T-helper 2 cell treated with Interferon-gamma antibody and Interleukin-4, amounts not matched to agents 100 ng/mL and 5 ng/mL, for 36 hours (primary cell): Measurements from ENCODE around the gene ARHGAP33. TPM values are rescaled to one million over a fixed set of nuclear protein-coding genes. Genes with fewer than 3 reads are reported as not detected.

Experiments used
- intact Hi-C: fragments of 100-400 bp; cut with micrococcal nuclease; formaldehyde crosslinking; loops from one replicate; pipeline ENCODE4 v1.15.1; 2023
- total RNA-seq: library from RNA; stranded (reverse); gene quantifications from 2 replicates; pipeline ENCODE4 v1.2.3, GENCODE V29; 2022

ARHGAP33 gene
- total RNA-seq, 1 donor from 2014 or later, result 72.6 TPM

GRCh38 chr19:35739275-35740107, 35.9 kb upstream of the ARHGAP33 start:
- intact Hi-C loops, result loop anchor here (1.0 to 10.0 kb wide), 5 partner anchors 22 to 375 kb away; partner anchors contain the start of genes OVOL3, POLR2I, RBM42 and TBCB

DNA sequence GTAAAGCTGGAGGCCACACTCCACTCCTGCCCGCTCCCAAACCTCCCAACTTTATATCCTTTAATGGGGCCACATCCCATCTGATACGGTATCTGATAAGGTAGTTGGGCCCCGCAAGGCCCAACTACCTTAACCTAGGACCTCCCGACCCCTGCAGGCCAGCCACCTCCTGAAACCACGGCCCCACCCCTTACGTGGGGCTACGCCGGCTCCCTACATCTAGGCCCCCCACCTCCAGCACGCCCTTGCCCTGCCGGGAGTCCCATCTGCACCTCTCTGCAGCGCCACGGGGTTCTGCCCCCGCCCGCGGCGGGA, 35.3 kb upstream of the ARHGAP33 start:
- intact Hi-C loops, result loop anchor here (1.0 to 10.0 kb wide), 5 partner anchors 23 to 375 kb away; partner anchors contain the start of genes OVOL3, POLR2I, RBM42 and TBCB

- intact Hi-C loops, result loop anchor here (1.0 to 10.0 kb wide), 5 partner anchors 23 to 374 kb away; partner anchors contain the start of genes OVOL3, POLR2I, RBM42 and TBCB
These were observed 34.8 kb upstream of the ARHGAP33 start for GRCh38 chr19:35740423-35741202.

DNA sequence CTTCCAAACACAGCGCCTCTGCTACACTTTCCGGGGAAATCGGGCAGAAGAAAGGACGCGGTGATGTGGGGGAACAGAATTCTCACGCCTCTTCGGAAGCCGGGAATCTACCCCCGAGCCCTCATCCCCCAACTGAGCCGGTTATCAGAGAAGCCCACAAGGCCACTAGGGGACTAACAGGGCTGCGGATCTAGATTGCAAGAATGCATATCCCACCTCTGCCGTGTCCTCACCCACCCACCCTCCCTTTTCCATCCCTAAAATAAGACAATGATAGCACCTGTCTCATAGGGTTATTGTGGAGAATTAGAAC, 34.2 kb upstream of the ARHGAP33 start:
- intact Hi-C loops, result loop anchor here (2.0 to 10.0 kb wide), 3 partner anchors 48 to 374 kb away; partner anchors contain the start of genes OVOL3, POLR2I, RBM42 and TBCB

DNA sequence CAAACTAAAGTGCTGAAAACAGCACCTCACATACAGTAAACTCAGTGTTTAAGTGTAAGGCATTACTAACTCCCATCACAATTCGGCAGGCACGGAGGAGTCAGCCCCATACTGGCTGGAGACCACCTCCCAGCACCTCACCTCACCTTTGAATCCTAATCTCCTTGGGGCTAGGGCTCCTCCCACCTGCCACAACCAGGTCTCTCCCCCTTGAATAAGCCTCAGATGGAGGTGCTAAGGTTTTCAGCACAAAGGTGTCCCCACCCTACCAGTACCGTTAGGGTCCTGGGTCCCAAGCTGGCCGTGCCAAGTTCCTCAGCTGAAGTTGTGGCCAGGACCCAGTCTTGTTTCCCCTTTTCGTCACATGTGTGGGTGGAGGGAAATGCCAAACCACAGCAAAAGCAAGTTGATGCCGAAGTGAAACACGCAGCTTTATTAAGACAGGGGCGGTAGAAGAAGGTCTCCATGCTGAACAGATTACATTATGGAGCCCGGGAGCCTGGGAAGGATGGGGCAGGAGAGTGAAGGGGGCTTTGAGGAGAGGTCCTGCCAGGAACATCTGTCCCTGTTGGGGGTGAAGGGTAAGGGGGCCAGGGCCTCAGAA, 33.1 kb upstream of the ARHGAP33 start, which contains the start of gene IGFLR1:
Gene IGFLR1, minus strand, starts transcription at position 332 of the 604 bp plus-strand sequence. CDS start 1,272 bp downstream, outside the sequence.
- intact Hi-C loops, result loop anchor here (5.0 to 10.0 kb wide), 2 partner anchors 115 to 373 kb away; partner anchors contain the start of genes OVOL3, POLR2I, RBM42 and TBCB

DNA sequence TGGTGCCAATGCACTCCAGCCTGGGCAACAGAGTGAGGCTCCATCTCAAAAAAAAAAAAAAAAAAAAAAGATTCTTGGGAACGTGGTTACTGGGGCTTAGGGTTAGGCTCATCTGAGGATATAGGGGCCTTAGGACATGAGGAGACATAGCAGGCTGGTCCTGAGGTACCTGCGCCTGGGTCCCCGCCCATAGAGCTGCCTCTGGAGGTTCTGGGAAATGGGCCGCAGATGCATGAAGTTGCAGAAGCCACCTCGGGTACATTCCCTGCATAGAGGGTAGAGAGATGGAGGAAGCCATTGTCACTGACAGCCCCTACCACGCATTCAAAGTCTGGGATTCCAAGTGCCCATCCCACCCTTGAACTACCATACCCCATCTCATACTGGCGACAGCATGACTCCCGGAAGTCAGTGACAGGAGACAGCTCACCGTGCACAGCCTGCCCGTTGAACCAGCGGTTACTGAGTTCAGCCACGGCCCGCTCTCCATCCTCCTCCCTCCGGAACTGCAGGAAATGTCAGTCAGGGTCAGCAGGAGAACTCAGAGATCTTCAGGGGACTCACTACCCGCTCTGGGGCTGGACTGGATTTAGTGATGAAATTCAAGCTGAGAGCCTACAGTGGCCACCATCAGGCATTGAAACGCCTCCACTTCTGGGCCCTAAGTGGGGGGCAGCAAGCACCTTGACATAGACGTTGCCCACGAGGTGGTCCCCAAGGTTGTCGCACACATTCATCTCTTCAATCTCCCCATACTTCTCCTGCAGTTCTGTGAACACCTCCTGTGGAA, 31.5 kb upstream of the ARHGAP33 start:
- intact Hi-C loops, result loop anchor here (2.0 to 10.0 kb wide), 5 partner anchors 27 to 371 kb away; partner anchors contain the start of genes HCST, OVOL3, POLR2I and RBM42

GRCh38 chr19:35744430-35745327, 30.7 kb upstream of the ARHGAP33 start:
- intact Hi-C loops, result loop anchor here (1.0 to 10.0 kb wide), 7 partner anchors 28 to 370 kb away; partner anchors contain the start of genes ARHGAP33, HCST, OVOL3 and POLR2I

- intact Hi-C loops, result loop anchor here (1.0 to 10.0 kb wide), 6 partner anchors 29 to 369 kb away; partner anchors contain the start of genes ARHGAP33, HCST, OVOL3 and POLR2I
These were observed 29.9 kb upstream of the ARHGAP33 start, which contains the start of the genes PSENEN and U2AF1L4 for GRCh38 chr19:35745328-35746086. Gene PSENEN, plus strand, starts transcription at chr19:35745651. Its CDS starts 280 bp downstream, at chr19:35745931. Gene U2AF1L4, minus strand, starts transcription at chr19:35745418. Its CDS starts 27 bp downstream, at chr19:35745391.

DNA sequence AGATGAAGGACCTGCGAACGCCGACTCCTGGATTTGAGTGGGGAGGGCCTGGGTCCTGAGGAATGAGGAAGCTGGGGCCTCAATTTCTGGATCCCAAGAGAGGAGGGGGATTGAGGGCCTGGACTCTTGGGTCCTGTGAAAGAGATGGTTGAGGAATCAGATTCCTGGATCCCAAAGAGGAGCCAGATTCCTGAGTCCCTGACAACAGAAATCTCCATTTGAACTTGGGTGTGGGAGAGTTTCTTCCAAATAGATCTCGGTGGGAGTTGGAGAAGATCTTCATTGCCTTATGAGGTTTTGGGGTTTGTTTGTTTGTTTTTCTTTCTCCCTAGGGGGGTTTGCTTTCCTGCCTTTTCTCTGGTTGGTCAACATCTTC, 29.3 kb upstream of the ARHGAP33 start:
- intact Hi-C loops, result loop anchor here (10.0 kb wide), 1 partner anchor 369 kb away; the partner anchor contains the start of genes OVOL3, POLR2I and TBCB

- intact Hi-C loops, result loop anchor here (10.0 kb wide), 1 partner anchor 368 kb away; the partner anchor contains the start of genes OVOL3, POLR2I and TBCB
These were observed 28.8 kb upstream of the ARHGAP33 start for GRCh38 chr19:35746531-35746930.

DNA sequence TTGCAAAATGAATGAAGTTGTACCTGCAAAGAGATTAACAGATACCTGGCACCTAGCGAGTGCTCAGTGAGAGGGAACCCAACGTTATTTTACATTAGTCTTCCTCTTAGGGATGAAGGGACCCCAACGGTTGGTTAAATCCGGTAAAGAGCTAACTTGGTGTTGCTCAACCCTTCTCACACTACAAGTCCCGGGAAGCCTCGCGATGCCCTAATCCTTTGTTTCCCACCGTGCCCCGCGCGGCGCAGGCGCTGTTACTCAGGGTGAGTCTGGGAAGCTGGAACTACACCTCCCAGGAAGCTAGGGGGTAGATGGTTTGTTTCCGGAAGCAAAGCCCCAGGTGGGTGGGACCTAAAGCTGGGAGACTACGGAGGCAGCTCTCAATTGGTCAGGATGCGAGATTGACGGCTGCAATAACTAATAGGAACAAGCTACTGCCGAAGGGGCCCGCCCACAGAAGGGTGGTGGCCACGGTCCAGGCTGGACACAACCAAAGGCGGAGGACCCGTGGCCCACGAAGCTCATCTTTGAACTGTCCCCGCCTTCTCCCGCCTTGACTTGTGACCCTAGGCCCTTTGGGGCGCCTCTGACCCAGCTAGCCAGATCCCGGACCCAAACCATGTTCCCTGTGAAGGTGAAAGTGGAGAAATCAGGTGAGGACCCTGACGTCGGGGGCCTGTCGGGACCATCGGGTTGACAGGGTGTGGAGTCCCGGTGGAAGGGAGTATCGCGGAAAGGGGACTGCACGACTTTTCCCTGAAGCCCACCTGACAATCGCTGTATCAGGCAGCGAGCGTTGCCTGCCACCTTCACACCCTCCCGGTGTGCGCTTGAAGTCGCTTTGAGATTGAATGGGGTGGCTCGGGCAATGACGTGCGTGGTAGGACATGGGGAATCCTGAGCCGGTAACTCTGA, 27.0 kb upstream of the ARHGAP33 start, which contains the start of gene LIN37:
Gene LIN37, plus strand, starts transcription at position 471 of the 915 bp plus-strand sequence. Its CDS starts 149 bp downstream, at position 620.
- intact Hi-C loops, result loop anchor here (1.0 to 10.0 kb wide), 5 partner anchors 10 to 366 kb away; partner anchors contain the start of genes ALKBH6, OVOL3, POLR2I and PROSER3

GRCh38 chr19:35750167-35750566, 25.2 kb upstream of the ARHGAP33 start:
- intact Hi-C loops, result no loop called here

GRCh38 chr19:35751839-35752745, 23.3 kb upstream of the ARHGAP33 start:
- intact Hi-C loops, result no loop called here

DNA sequence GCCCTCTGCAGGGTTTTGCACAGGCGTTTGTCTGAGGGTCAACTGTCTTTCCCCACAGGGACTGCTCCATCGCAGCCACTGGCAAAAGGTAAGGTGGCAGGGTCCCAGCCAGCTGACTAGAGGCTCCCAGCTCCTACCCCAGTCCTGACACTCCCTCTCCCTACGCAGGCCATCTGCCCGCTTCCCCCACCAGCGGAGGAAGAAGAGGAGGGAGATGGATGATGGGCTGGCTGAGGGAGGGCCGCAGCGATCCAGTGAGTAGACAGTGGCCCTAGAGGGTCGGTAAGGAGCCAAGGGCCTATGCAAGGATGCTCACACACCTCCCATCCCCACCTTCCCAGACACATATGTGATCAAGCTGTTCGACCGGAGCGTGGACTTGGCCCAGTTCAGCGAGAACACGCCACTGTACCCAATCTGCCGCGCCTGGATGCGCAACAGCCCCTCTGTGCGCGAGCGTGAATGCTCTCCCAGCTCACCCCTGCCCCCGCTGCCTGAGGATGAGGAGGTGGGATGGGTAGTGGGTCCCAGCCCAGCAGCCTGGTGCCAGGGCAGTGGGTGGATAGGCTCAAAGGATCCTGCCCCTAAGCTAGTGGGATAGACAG, 22.5 kb upstream of the ARHGAP33 start:
- intact Hi-C loops, result no loop called here

- intact Hi-C loops, result no loop called here
These were observed 21.6 kb upstream of the ARHGAP33 start for GRCh38 chr19:35753634-35754369.
